Stimulated activated CD4-positive, alpha-beta T cell treated with anti-CD3 and anti-CD28 coated beads, Interleukin-2, amount 100 ng/mL, for 48 hours (primary cell): ENCODE measurements around the gene MATR3.

ENCODE experiments used
- DNase-seq, 2 donors: peaks; one replicate each; pipeline ENCODE4 v3.0.0-alpha.2; 2020

Gene MATR3

DNA sequence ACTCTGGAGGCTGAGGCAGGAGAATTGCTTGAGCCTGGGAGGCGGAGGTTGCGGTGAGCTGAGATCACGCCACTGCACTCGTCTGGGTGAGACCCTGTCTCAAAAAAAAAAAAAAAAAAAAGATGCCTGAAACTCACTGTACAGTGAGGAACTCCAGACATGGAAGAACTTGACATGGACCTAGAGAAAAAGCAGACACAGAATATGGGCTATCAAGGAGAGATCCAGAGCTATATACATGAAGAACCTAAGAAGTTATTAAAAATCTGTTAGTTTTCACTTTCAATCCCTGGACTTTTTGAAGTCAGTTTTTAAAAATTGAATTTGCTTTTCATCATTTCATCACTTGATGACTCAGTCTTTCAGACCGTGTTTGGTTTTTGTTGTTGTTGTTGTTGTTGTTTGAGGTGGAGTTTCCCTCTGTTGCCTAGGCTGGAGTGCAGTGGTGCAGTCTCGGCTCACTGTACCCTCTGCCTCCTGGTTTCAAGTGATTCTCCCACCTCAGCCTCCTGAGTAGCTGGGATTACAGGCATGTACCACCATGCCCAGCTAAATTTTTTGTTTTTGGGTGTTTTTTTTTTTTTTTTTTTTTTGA is 68.4 kb downstream of the MATR3 start:
- no peak for DNase-seq

DNA sequence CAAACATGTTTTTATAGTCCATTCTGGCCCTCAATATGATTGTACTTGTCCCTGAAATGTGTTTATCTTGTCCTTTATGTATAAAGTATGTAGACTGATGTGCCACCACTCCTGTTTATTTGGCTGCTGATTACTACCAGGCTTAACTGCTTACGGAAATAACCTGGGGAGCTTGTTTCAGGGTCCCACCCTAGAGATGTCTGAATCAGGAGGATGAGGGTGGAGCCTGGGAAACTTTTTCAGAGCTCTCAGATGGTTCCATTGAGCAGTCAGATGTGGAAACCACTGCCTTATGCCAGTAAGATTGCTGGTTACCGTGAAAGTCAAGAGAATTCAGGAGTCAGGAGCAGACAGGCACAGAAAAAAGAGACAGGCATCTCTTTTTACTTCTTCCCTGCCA is 70.4 kb downstream of the MATR3 start:
- no peak for DNase-seq

DNA sequence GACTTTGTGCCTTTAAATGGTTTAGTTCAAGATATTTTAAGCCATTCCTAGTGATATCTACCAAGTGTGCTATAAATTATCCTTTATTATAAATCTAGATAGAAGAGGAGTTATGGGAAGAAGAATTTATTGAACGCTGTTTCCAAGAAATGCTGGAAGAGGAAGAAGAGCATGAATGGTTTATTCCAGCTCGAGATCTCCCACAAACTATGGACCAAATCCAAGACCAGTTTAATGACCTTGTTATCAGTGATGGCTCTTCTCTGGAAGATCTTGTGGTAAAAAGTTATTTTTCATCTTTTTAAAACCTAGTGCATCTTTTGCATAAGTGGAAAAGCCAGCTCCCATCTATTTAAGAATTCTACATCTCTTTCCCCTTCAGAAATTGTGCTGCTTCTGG is 70.9 kb downstream of the MATR3 start:
- DNase-seq, result no peak

DNA sequence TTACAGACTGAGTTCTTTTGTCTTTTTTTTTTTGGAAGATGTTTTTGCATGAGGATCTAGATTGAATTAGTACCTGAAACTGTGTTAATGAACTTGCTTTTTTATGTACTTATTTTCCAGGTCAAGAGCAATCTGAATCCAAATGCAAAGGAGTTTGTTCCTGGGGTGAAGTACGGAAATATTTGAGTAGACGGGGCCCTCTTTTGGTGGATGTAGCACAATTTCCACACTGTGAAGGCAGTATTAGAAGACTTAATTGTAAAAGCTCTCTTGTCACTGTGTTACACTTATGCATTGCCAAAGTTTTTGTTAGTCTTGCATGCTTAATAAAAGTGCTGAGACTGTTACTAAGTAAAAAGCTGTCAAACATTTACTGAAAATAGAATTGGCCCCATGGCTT is 75.1 kb downstream of the MATR3 start:
- no peak for DNase-seq

DNA sequence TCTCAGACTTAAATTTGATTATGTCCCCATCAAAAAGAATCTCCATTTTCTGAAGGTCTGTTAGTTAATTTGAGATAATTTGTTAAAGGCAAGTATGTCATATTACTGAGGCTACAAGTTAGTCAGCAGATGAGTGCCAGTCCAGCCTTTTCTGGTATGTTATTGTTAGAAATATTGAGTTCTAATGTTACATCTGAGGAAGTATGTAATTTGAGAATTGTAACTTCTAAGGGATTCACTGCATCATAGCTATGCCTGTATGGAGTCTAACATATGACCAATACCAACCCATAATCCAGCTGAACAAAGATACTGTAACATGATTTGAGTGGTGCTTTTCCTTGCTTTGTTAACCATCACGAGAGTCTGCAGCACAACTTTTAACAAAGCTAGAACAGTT is 75.6 kb downstream of the MATR3 start:
- no peak for DNase-seq

DNA sequence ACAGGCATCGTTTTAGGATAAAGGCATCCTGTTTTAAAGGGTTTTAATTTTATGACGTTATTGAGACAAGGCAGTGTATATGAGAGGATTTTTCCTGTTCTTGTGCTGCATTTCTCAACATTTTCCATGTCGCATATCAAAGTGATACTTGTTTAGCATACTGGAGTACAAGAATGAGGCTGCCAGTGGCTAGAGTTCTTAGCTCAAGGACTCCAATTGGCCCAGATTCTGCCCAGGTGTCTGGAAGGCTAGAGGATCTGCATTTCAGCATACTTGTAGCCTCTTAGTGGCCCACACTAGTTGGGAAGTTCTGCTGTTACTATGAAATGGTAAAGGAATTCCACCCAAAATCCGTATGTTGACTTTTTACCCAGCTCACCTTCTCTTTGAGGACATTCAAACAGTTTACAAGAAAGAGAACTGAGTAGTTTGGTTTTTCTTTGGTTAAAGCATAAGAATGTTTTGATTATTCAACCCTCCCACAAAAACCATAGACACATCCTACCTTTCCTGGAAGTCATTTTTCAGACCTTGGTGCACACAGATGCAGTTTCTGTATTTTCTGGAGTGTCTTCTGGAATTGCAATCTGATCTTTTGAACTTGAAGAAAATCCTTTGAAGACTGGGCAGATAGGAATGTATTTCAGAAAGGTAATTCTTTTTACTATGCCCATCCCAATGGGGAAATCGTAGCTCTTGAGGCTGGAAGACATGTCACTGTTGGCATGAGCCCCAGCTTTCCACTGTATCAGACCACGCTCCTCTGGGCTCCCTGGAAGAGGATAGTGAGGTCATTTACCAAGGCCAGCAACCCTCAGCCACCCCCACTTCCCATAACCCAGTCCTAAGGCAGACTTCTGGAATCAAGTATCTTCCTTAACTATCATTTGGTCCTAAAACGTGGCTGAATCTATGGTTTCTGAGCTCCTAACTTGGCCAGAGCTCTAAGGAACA is 78.2 kb downstream of the MATR3 start:
- no peak for DNase-seq

DNA sequence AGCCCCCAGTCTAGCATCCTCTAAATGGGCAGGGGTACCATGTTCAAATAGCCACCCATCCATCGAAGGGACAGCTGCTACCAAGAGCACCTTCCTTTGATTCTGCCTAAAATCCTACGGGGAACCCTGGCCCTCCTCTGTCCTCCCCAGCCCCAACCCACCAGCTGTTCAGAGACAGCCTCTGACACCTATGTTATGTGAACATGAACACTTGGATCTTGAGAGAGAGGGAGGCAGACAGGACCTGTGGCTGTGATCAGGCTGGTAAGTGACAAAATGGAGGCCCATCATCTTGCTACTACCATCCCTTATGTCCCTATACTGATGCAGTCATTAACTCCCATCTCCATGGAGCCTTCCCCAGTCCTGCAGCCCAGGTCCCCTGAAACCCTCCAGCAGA is 81.4 kb downstream of the MATR3 start:
- no peak for DNase-seq

DNA sequence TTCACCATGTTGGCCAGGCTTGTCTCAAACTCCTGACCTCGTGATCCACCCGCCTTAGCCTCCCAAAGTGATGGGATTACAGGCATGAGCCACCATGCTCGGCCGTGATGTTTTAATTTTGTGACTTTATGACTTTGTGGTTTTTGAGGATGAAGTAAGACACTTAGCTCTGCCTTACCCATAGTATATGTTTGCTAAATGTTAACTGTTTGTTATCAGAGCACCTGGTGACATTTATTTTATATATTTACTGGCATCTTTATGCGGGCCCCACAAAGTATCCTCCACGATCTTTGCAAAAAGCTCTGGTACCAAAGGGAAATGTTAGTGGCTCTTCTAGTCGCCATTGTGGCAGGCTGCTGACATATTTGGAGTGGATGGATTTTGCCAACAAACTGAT is 82.8 kb downstream of the MATR3 start:
- DNase-seq, result no peak

DNA sequence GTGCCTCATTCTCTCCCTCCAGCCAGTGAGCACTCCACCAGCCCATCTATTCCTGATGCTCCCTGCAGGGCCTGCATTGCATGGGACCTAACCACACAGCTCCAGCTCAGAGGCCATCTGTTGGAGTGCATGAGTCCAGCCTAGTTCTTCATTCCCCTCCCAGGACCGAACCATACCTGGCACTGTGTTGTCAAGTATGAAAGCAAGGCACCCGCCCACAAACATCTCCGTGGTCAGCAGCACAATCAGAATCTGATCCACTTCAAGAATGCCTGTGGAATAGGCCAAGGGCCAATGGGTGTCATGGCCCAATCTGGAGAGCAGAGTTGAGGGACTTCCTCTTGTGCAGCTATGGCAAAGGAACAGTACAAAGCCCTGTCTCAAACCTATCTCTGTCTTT is 83.7 kb downstream of the MATR3 start:
- DNase-seq, result no peak

DNA sequence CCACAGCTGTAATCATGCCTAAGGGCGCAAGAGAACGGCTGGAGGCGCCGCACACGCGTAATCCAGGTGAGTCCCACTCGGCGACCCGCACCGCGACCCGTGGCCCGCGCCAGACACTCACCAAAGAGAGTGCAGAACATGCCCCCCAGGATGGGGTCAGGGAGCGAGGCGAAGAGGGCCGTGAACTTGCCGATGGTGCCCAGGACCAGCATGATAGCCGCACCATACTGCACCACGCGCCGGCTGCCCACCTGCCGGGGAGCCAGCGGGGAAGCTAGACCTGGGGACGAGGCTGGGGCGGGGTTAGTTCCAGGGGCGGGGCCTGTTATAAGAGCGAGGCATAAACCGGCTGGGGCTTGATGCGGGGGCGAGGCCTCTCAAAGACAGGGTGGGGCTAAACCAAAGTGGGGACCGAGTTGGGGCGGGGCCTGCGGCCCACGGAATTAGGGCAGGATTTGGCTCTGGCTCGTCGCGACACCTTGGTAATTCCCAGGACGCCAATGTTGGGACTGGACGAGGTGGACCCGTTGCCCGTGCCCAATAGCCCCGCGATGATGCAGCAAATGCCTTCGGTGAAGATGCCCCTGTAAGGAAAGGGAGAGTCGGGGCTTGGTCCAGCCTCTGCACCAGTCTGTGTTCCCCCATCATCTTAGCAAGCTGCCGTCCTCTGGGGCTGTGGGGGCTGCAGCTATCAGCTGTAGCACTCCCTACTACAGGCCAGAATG is 84.7 kb downstream of the MATR3 start:
- DNase-seq, result no peak

DNA sequence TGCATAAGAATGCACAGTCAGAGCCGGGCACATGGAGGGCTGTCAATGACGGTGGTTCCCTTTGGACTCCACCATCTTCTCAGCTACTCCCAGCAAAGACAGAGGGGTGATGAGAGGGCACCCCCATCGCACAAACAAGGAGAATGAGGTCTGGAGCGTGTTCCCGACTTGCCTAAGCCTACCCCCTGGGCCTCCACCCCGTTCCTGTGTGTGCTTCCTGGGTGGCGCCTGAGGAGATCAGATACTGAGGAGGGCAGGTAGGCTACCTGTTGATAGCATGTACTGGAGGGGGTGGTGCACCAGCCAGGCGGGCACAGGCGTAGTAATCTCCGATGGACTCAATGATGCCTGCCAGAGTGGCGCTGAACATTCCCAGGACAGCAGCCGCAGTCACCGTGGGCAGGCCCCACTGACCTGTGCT is 85.4 kb downstream of the MATR3 start:
- DNase-seq, result no peak

DNA sequence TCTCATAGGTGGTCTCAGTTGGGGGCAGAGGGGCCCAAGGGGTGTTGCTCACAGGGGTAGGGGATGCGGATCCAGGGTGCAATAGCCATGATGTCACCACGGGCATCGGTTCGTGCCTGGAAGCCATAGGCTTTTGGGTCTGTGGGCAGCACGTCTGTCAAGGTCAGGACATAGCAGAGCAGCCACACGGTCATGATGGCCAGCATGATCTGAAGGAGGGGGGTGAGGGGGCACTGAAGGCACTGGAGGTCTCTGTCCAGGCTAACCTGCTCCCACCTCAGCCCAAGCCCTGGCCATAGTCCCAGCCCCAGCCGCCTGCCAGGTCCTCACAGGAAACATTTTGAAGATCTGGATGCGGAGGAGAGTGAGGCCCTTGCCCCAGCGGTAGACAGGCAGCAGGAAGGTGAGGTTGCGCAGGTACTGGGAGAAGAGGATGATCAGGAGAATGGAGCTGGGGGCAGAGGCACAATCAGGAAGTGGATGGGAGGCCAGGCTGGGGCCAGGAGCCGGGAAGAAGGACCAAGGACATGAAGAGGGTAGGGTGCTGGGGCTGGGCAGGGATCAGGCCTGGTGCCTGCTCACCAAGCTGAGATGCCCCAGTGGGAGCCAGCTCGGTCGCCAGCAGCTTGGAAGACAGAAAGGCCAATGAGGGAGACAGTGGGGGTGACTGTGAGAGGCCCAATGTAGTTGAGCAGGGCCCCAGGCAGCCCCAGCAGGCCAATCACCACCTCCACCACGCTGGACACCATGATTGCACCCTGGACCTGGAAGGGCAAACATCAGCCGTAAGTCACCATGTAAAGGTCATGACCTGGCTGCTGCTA is 86.3 kb downstream of the MATR3 start:
- DNase-seq, result no peak
